ENCODE results near the gene AP2B1.
A peak's percentile ranks its signal among the peaks of the same experiment; 100 is the strongest.
"Not testable (repeated sequence)": the region's sequence is repeated elsewhere in the genome, so short reads cannot be mapped to it uniquely, and the experiment has no call there.

AP2B1 gene

GRCh38 chr17:35703308-35703707 lies 116.2 kb downstream of the AP2B1 start:
- peaks cover under 1 to 12% of the 10 kb centered on the region in 2 experiments for H3K36me3 ChIP-seq (ENCODE audit: control insufficient read depth in 1 of 2, insufficient read depth in 2 of 2, low read depth in 1 of 2, low read length in 2 of 2)
- H3K4me1 ChIP-seq (ENCODE audit: control insufficient read depth, insufficient read depth, low read depth, low read length); H3K14ac ChIP-seq (ENCODE audit: low read length in 2 of 2); DNase-seq; H2AFZ ChIP-seq (ENCODE audit: low read depth, low read length); H3K27ac ChIP-seq (ENCODE audit: low read length, poor library complexity, severe bottlenecking); H3K4ac ChIP-seq (ENCODE audit: low read depth in 1 of 2, low read length in 2 of 2); H2BK5ac ChIP-seq (ENCODE audit: low read depth, low read length, poor library complexity, severe bottlenecking); H3K18ac ChIP-seq (ENCODE audit: low read depth in 1 of 2, low read length in 2 of 2); H4K8ac ChIP-seq (ENCODE audit: low read length); H3K23ac ChIP-seq (ENCODE audit: low read length in 2 of 2); H3K27me3 ChIP-seq (ENCODE audit: control insufficient read depth in 1 of 2, insufficient read depth in 1 of 2, low read length in 2 of 2); H2AK5ac ChIP-seq (ENCODE audit: low read length, severe bottlenecking); H2BK12ac ChIP-seq (ENCODE audit: low read length in 2 of 2); H2BK120ac ChIP-seq (ENCODE audit: low read depth, low read length); H4K91ac ChIP-seq (ENCODE audit: low read length); H2BK15ac ChIP-seq (ENCODE audit: low read depth, poor library complexity, severe bottlenecking); H3K4me2 ChIP-seq (ENCODE audit: low read length, poor library complexity, severe bottlenecking); H3K4me3 ChIP-seq (ENCODE audit: insufficient read depth in 1 of 2, low read depth in 1 of 2, low read length in 2 of 2); H3K9ac ChIP-seq (ENCODE audit: low read length); H3K9me3 ChIP-seq (ENCODE audit: control insufficient read depth, low read length): not testable (repeated sequence)
- H3K79me1 ChIP-seq (replicated peaks; ENCODE audit: low read length, poor library complexity, severe bottlenecking) = peaks cover 27% of the 10 kb centered on the region
- 100% methylated on average over 1 of the region's 2 CpGs for WGBS

- Histone ChIP-seq H3K79me1 (replicated peaks; ENCODE audit: low read length, poor library complexity, severe bottlenecking) (peaks cover 25% of the 10 kb centered on the region), H3K4me2 (ENCODE audit: low read length, poor library complexity, severe bottlenecking) (no peak overlapping the region), H3K23ac (ENCODE audit: low read length in 2 of 2) (no peak overlapping the region), H2BK5ac (ENCODE audit: low read depth, low read length, poor library complexity, severe bottlenecking) (no peak overlapping the region), H4K91ac (ENCODE audit: low read length) (no peak overlapping the region), H3K36me3 (ENCODE audit: control insufficient read depth in 1 of 2, insufficient read depth in 2 of 2, low read depth in 1 of 2, low read length in 2 of 2) (peaks cover 0 to 23% of the 10 kb centered on the region in 2 experiments), H2AFZ (ENCODE audit: low read depth, low read length) (no peak overlapping the region), H3K27me3 (ENCODE audit: control insufficient read depth in 1 of 2, insufficient read depth in 1 of 2, low read length in 2 of 2) (no peaks in the 10 kb centered on the region), H2AK5ac (ENCODE audit: low read length, severe bottlenecking) (no peak overlapping the region), H3K4ac (ENCODE audit: low read depth in 1 of 2, low read length in 2 of 2) (no peak overlapping the region), H3K4me1 (ENCODE audit: control insufficient read depth, insufficient read depth, low read depth, low read length) (peaks cover 2% of the 10 kb centered on the region), H3K18ac (ENCODE audit: low read depth in 1 of 2, low read length in 2 of 2) (no peak overlapping the region), H2BK120ac (ENCODE audit: low read depth, low read length) (no peak overlapping the region), H3K4me3 (ENCODE audit: insufficient read depth in 1 of 2, low read depth in 1 of 2, low read length in 2 of 2) (no peak overlapping the region), H3K14ac (ENCODE audit: low read length in 2 of 2) (no peak overlapping the region), H3K27ac (ENCODE audit: low read length, poor library complexity, severe bottlenecking) (no peak overlapping the region), H3K9ac (ENCODE audit: low read length) (no peak overlapping the region), H2BK15ac (ENCODE audit: low read depth, poor library complexity, severe bottlenecking) (no peak overlapping the region), H3K9me3 (ENCODE audit: control insufficient read depth, low read length) (no peaks in the 10 kb centered on the region), H4K8ac (ENCODE audit: low read length) (no peak overlapping the region), H2BK12ac (ENCODE audit: low read length in 2 of 2) (no peak overlapping the region)
- no peak for DNase-seq
- no CpG with 5 or more reads among the region's 1 CpG for whole genome bisulfite sequencing
Observed at GRCh38 chr17:35705230-35705629, 118.1 kb downstream of the AP2B1 start.

DNA sequence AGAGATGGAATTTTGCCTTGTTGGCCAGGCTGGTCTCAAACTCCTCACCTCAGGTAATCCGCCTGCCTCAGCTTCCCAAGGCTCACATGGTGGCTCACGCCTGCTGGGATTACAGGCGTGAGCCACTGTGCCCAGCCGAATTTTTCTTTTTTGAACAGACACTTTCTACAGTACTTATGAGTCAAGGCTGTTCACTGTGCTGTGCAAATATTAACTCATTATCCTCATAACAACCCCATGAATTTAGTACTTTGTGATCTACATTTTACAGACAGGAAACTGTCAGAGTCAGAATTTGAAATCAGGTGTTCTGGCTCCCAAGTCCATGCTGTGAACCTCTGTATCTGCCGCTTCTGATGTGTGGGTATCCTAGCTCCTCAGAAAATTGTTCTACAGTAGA lies 118.6 kb downstream of the AP2B1 start:
- Histone ChIP-seq H2BK5ac (ENCODE audit: low read depth, low read length, poor library complexity, severe bottlenecking) (no peak overlapping the region), H3K4ac (ENCODE audit: low read depth in 1 of 2, low read length in 2 of 2) (no peak overlapping the region), H3K14ac (ENCODE audit: low read length in 2 of 2) (no peak overlapping the region), H3K9ac (ENCODE audit: low read length) (no peak overlapping the region), H4K91ac (ENCODE audit: low read length) (no peak overlapping the region), H3K4me2 (ENCODE audit: low read length, poor library complexity, severe bottlenecking) (no peak overlapping the region), H2BK120ac (ENCODE audit: low read depth, low read length) (no peak overlapping the region), H3K9me3 (ENCODE audit: control insufficient read depth, low read length) (no peaks in the 10 kb centered on the region), H2AFZ (ENCODE audit: low read depth, low read length) (no peak overlapping the region), H3K27me3 (ENCODE audit: control insufficient read depth in 1 of 2, insufficient read depth in 1 of 2, low read length in 2 of 2) (no peaks in the 10 kb centered on the region), H2AK5ac (ENCODE audit: low read length, severe bottlenecking) (no peak overlapping the region), H3K36me3 (ENCODE audit: control insufficient read depth in 1 of 2, insufficient read depth in 2 of 2, low read depth in 1 of 2, low read length in 2 of 2) (peaks cover 0 to 28% of the 10 kb centered on the region in 2 experiments), H3K27ac (ENCODE audit: low read length, poor library complexity, severe bottlenecking) (no peak overlapping the region), H4K8ac (ENCODE audit: low read length) (no peak overlapping the region), H2BK12ac (ENCODE audit: low read length in 2 of 2) (no peak overlapping the region), H3K79me1 (replicated peaks; ENCODE audit: low read length, poor library complexity, severe bottlenecking) (peaks cover 23% of the 10 kb centered on the region), H3K23ac (ENCODE audit: low read length in 2 of 2) (no peak overlapping the region), H3K18ac (ENCODE audit: low read depth in 1 of 2, low read length in 2 of 2) (no peak overlapping the region), H3K4me3 (ENCODE audit: insufficient read depth in 1 of 2, low read depth in 1 of 2, low read length in 2 of 2) (no peak overlapping the region), H2BK15ac (ENCODE audit: low read depth, poor library complexity, severe bottlenecking) (no peak overlapping the region), H3K4me1 (ENCODE audit: control insufficient read depth, insufficient read depth, low read depth, low read length) (peaks cover 2% of the 10 kb centered on the region)
- 93% methylated on average over 5 of the region's 5 CpGs for WGBS
- no peak for DNase-seq

DNA sequence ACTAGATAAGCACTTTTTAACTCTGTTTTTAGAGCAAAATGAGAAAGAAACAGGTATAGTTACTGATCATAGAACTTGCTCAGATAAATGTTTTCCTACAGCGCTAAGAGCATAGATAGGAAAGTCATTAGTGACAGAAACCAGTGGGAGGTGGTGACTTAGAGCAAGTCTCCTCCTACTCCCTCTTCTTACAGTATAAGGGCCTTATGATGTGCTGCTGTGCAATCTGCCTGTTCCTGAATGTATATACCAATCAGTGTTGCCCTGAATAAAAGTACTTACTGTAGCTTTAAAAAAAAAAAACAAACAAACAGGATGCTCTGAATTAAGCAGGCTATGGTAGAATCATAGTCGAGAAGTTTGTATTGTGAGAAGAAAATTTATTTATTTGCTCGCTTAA lies 121.0 kb downstream of the AP2B1 start:
- Histone ChIP-seq H3K4me3 (ENCODE audit: insufficient read depth in 1 of 2, low read depth in 1 of 2, low read length in 2 of 2) (no peak overlapping the region), H3K27me3 (ENCODE audit: control insufficient read depth in 1 of 2, insufficient read depth in 1 of 2, low read length in 2 of 2) (no peaks in the 10 kb centered on the region), H3K36me3 (ENCODE audit: control insufficient read depth in 1 of 2, insufficient read depth in 2 of 2, low read depth in 1 of 2, low read length in 2 of 2) (peaks cover 4 to 34% of the 10 kb centered on the region in 2 experiments), H2BK120ac (ENCODE audit: low read depth, low read length) (no peak overlapping the region), H4K8ac (ENCODE audit: low read length) (no peak overlapping the region), H3K4me2 (ENCODE audit: low read length, poor library complexity, severe bottlenecking) (no peak overlapping the region), H3K9ac (ENCODE audit: low read length) (no peak overlapping the region), H3K14ac (ENCODE audit: low read length in 2 of 2) (no peak overlapping the region), H3K9me3 (ENCODE audit: control insufficient read depth, low read length) (no peaks in the 10 kb centered on the region), H2BK15ac (ENCODE audit: low read depth, poor library complexity, severe bottlenecking) (no peak overlapping the region), H3K18ac (ENCODE audit: low read depth in 1 of 2, low read length in 2 of 2) (no peak overlapping the region), H2BK5ac (ENCODE audit: low read depth, low read length, poor library complexity, severe bottlenecking) (no peak overlapping the region), H3K4ac (ENCODE audit: low read depth in 1 of 2, low read length in 2 of 2) (no peak overlapping the region), H4K91ac (ENCODE audit: low read length) (no peak overlapping the region), H2BK12ac (ENCODE audit: low read length in 2 of 2) (no peak overlapping the region), H3K27ac (ENCODE audit: low read length, poor library complexity, severe bottlenecking) (no peak overlapping the region), H3K23ac (ENCODE audit: low read length in 2 of 2) (no peak overlapping the region), H3K79me1 (replicated peaks; ENCODE audit: low read length, poor library complexity, severe bottlenecking) (peaks cover 17% of the 10 kb centered on the region), H2AFZ (ENCODE audit: low read depth, low read length) (no peak overlapping the region), H2AK5ac (ENCODE audit: low read length, severe bottlenecking) (no peak overlapping the region), H3K4me1 (ENCODE audit: control insufficient read depth, insufficient read depth, low read depth, low read length) (peaks cover 2% of the 10 kb centered on the region)
- peak; percentile 29 for DNase-seq
- WGBS = 88% methylated on average over 3 of the region's 3 CpGs
